Keratinocyte (primary cell): ENCODE results near the gene TCP11L2.

ENCODE experiments used
- EZH2 ChIP-seq: IDR thresholded peaks from one replicate; pipeline ENCODE4 v1.6.1; 2012; ENCODE audit warnings: inconsistent platforms, mild to moderate bottlenecking, low read length, moderate library complexity
- TF ChIP-seq, protein P1 (sequence below), 3 experiments: IDR thresholded peaks in 1 of 3; conservative IDR thresholded peaks in 1 of 3; optimal IDR thresholded peaks in 1 of 3; 2 replicates in 2 of 3; 3 replicates in 1 of 3; pipeline versions ENCODE3 to v1.5.1; 2011; ENCODE audit warnings: low read length in 3 of 3, mild to moderate bottlenecking in 3 of 3, moderate library complexity in 2 of 3, control low read depth in 1 of 3, inconsistent platforms in 1 of 3; ENCODE audit not compliant: insufficient read depth in 2 of 3; ENCODE audit errors: extremely low read depth in 1 of 3

DNA sequence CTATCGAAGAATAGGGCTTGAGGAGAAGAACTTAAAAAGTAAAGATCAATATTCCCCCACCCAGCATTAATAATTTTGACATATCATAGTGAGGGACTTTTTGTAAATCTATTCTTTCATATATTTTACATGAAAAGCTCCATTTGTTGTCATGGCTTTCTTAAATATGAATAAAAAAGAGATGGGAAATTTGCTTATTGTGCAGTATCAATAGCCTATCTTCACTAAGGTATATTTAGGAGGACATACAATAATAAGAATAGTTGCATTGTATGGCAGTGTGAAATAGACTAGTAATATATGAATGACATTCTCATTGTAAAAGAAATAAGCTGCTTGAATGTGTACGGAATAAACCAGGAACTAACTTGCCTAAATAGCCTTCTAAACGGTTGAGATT is 5.5 kb upstream of the TCP11L2 start:
- no peak for TF ChIP-seq EZH2
- TF ChIP-seq, protein P1, sequence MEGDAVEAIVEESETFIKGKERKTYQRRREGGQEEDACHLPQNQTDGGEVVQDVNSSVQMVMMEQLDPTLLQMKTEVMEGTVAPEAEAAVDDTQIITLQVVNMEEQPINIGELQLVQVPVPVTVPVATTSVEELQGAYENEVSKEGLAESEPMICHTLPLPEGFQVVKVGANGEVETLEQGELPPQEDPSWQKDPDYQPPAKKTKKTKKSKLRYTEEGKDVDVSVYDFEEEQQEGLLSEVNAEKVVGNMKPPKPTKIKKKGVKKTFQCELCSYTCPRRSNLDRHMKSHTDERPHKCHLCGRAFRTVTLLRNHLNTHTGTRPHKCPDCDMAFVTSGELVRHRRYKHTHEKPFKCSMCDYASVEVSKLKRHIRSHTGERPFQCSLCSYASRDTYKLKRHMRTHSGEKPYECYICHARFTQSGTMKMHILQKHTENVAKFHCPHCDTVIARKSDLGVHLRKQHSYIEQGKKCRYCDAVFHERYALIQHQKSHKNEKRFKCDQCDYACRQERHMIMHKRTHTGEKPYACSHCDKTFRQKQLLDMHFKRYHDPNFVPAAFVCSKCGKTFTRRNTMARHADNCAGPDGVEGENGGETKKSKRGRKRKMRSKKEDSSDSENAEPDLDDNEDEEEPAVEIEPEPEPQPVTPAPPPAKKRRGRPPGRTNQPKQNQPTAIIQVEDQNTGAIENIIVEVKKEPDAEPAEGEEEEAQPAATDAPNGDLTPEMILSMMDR (optimal IDR thresholded peaks at IDR 0.05 in 1 of 3, IDR thresholded peaks at IDR 0.05 in 1 of 3, conservative IDR thresholded peaks at IDR 0.05 in 1 of 3; ENCODE audit: extremely low read depth in 1 of 3, insufficient read depth in 2 of 3, low read length in 3 of 3): no peak
